EL (cell line): ENCODE results near the gene GPRC5C.

ENCODE experiments used
- DNase-seq: peaks from one replicate; pipeline ENCODE4 v3.0.0-alpha.2; 2016

The GPRC5C gene

GRCh38 chr17:74407384-74407783, 24.5 kb upstream of the GPRC5C start:
- DNase-seq: no peak

GRCh38 chr17:74408262-74408661, 23.6 kb upstream of the GPRC5C start:
- peak; percentile 18 for DNase-seq

GRCh38 chr17:74408815-74409214, 23.1 kb upstream of the GPRC5C start:
- no peak for DNase-seq

- DNase-seq: no peak
Measured at GRCh38 chr17:74410001-74410443, 21.9 kb upstream of the GPRC5C start.

- DNase-seq: no peak
Measured at GRCh38 chr17:74412581-74412980, 19.3 kb upstream of the GPRC5C start.

GRCh38 chr17:74413491-74413890, 18.4 kb upstream of the GPRC5C start:
- no peak for DNase-seq

GRCh38 chr17:74414510-74414909, 17.4 kb upstream of the GPRC5C start:
- DNase-seq: no peak

GRCh38 chr17:74415608-74416396, 16.1 kb upstream of the GPRC5C start:
- DNase-seq: no peak

- peak; percentile 40 for DNase-seq
Measured at GRCh38 chr17:74417178-74418045, 14.5 kb upstream of the GPRC5C start.

- no peak for DNase-seq
Measured at GRCh38 chr17:74419928-74420411, 11.9 kb upstream of the GPRC5C start.

- DNase-seq: no peak
Measured at GRCh38 chr17:74424117-74424516, 7.8 kb upstream of the GPRC5C start.

- no peak for DNase-seq
Measured at GRCh38 chr17:74424657-74425056, 7.2 kb upstream of the GPRC5C start.

GRCh38 chr17:74426551-74427047, 5.3 kb upstream of the GPRC5C start:
- DNase-seq: no peak

GRCh38 chr17:74427048-74427762, 4.7 kb upstream of the GPRC5C start:
- DNase-seq: no peak

- DNase-seq: no peak
Measured at GRCh38 chr17:74427763-74428153, 4.1 kb upstream of the GPRC5C start.

- no peak for DNase-seq
Measured at GRCh38 chr17:74429604-74430384, 2.1 kb upstream of the GPRC5C start.

GRCh38 chr17:74430385-74430705, 1.5 kb upstream of the GPRC5C start:
- no peak for DNase-seq

GRCh38 chr17:74430706-74431567, 951 bp upstream of the GPRC5C start:
- DNase-seq: peak; percentile 46

- DNase-seq: no peak
Measured at GRCh38 chr17:74432424-74432690, 469 bp downstream of the GPRC5C start.

GRCh38 chr17:74432766-74433391, 991 bp downstream of the GPRC5C start:
- no peak for DNase-seq
